SHP77 (cell line): ENCODE measurements around the gene NHSL2.
A peak's percentile ranks its signal among the peaks of the same experiment; 100 is the strongest.

Experiments
- DNase-seq, 2 experiments: peaks; one replicate each; lab custom pipeline; 2025; lab: John Stamatoyannopoulos, UW

Gene NHSL2

DNA sequence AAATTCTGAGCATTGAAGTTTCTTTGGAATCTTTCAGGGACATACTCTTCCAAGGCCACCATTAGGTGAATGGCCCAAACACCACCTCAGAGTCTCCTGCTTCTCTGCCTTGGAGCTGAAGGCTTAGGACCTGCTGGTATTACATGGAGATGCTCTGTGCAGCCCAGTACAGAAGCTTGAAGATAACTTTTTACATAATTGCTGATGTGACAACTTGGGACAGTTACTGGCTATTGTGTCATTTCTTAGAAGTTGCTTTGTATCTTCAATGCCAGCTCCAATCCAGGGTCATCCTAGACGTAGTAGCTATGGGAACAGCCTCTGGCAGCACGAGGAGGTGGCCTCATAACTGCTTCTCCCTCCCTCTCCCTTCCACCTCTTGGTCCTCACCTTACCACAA is 160.6 kb downstream of the NHSL2 start:
- DNase-seq: no peak

DNA sequence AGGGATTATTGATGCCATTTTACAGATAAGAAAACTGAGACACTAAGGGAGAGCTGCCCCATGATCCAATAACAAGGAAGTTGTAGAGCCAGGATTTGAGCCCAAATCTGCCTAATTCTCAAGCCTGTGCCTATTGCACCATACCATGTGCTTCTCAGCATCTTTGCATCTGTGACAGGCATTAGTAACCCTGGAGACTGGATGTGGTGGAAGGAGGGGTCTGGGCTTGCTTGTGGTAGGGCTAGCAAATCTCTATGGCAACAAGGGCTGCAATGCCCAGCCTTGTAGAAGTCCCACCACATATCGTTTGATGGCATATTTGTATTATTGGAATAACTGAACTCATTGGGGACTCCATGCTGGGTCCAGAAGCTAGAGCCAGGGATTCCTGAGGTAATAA is 163.0 kb downstream of the NHSL2 start:
- no peak for DNase-seq

DNA sequence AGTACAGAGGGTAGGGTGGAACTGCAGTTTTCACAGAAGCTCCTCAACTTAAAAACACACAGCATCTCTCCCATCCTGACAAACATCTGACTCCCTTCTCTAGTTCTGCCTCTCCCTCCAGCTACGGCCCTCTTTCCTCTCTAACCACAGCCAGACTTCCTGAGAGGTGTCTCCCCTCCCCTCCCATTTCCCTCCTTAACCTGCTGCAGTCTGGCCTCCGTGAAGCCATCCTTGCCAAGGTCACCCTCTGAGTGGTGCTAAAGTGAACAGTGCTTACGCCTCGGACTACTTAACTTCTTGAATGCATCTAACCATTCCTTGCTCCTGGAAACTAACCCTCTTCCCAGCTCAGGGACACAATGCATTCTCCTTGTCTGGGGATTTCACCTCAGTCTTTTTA is 167.8 kb downstream of the NHSL2 start:
- no peak for DNase-seq

DNA sequence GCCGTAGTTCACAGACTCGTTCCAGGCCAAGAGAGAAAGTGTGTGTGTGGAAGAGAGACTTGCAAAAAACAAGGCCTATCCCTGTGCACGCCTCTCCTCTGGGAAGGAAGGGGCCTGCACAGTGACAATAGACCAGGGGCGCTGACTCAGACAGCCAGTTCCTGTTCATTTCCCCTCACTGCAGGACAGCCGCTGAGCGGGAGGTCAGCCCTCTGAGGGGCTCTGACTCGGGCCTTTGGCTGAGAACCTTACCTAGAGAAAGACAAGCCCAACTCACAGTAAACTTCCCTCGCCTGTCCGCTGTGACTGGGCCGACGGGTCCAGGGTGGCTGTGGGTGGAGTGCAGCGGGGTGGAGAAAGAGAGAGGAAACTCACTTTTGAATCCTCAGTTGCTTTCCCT is 169.0 kb downstream of the NHSL2 start:
- DNase-seq: no peak

DNA sequence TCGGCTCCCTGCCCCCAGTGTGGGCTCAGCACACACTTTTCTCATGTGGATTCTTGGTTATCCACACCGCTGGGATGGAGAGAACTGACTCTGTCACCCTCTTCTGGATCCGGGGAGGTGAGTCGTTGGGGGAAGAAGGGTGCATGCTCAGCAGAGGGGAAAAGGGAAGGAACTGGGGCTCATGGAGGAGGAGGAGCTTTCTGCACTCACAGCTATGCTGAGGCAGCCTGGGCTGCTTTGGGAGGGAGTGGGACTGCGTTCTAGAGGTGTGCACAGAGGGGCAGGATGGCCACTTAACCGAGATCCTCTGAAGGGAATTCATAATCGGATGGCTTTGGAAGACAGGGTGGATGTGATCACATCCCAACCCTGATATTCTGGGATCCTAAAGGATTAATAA is 169.5 kb downstream of the NHSL2 start:
- DNase-seq: no peak

DNA sequence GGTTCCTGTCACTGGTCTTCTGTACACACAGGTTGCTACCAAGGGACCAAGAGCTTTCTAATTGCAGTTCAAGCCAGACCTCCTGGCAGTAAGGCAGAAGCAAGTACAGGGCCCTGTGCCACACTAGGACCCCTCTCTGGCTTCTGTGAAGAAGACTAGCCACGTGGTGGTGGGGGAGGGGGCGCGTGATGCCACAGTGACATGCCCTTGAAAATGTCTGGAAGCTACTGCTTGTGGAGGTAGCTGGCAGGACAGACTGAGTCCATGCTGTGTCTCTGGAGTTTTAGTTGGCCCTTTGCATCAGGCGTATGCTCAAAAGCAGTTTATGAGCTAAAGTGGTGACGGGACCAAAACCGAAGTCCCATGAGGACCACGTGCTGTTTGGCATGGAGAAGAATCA is 170.2 kb downstream of the NHSL2 start:
- DNase-seq: no peak

DNA sequence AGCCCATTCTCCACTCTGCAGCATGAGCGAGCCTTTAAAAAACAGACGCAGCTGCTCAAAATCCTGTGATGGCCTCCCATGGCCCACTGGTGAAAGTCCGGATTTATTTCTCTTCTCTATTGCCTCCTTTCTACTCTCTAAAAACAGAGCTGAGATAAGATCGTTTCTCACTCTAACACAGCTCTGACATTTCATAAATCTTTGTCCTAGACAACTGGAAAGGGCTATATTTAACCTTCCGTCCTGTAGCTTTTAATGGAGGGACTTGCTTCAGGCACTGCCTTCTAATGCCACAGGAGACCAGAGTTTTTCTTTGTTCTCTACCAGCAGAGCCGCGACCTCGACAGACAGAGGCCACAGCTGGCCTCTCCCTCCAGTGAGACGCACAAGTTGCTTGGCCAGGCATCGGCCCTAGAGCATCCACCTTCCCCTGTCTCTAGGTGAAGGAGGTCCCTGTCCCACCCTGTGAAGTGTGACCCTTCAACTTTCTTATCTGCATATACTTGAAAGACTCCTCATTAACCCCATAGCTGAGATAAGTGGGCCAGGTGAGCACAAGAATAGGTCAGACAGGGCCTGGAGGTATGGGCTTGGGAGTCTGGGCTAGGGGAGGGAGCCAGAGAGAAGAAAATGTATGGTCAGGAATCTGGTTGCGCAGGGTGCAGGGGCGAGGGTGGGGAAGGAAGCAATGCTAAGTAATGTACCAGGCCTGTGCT is 171.1 kb downstream of the NHSL2 start:
- DNase-seq: no peak

DNA sequence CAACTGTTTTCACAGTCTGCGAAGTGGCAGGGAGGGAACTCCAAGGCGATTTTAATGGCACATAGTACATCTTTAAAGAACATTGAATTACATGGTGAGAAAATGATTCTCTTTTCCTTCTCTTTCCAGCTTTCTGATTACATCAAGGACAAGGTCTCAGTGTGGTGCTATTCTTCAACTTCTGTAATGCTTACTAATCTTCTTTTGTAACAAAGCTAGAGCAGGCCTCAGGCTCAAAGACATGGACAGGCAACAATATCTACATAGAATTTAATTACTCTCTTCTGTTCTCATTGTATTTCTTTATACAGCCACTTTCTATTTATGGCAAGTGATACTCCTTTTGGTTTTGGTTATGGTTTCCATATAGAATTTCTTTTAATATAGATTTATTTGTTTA is 172.6 kb downstream of the NHSL2 start:
- DNase-seq: no peak

DNA sequence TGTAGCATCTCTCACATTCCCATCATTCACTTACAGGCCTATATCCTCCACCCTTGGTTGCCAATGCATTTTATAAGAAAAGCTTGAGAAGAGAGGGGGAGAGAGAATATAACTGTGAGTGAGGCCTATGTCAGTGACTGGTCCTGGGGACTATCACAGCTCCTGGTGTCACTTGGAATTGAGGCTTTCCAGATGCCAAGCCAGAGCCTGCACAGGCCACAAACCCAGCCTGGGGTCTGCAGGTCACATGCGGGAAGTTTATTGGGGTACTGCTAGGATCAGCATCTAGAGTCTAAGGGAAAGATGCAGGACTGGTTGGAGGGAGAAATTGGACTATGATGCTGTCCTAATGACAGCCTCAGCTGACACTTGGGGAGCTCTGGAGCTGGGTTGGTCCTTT is 173.5 kb downstream of the NHSL2 start:
- no peak for DNase-seq

DNA sequence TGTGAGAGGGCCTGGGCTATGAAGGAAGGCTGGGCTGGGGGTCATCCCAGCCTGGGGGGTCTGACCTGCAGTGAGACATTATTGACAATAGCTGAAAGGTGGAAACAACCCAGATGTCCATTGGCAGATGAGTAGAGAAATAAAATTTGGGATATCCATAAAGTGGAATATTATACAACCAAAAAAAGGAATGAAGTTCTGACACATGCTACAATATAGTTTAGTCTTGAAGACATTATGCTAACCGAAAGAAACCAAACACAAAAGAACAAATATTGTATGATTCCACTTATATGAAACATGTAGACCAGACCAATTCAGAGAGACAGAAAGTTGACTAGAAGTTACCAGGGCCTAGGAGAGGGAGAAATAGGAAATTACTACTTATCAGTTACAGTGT is 176.3 kb downstream of the NHSL2 start:
- DNase-seq: no peak

DNA sequence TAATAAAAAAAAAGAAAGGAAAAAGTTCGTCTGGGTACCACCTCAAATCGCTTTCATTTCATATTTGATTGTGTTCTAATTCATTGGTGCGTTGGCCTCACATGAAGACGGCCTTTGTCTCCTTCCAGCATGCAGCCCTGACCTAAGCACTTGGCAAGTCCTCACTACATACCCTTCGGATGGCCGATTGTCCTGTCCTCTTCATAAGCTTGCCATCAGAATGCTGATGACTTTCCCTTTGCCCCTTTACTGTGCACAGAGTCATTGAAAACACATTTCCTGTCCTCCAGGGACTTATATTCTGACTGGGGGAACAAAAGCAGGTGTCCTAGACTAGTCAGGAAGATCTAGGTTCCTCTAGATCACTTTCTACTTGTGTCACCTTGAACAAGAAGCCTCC is 178.1 kb downstream of the NHSL2 start:
- no peak for DNase-seq

DNA sequence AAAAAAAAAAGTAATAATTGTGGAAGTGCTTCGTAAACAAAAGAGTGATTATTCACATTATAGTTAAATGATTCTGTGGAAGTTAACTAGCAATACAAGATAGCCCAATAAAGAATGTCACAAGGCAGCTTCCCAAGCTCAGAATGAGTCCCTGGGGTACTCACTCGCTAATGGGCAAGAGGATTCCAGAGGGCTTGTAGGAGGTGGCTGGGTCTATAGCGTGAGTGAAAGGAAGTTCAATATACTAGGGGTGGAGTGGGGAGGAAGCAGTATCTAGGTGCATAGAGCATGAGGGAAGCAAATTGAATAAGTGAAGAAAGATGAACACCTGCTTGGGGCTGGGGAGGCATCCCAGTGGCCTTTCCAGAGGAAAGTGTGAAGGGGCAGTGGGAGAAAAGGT is 178.6 kb downstream of the NHSL2 start:
- no peak for DNase-seq

DNA sequence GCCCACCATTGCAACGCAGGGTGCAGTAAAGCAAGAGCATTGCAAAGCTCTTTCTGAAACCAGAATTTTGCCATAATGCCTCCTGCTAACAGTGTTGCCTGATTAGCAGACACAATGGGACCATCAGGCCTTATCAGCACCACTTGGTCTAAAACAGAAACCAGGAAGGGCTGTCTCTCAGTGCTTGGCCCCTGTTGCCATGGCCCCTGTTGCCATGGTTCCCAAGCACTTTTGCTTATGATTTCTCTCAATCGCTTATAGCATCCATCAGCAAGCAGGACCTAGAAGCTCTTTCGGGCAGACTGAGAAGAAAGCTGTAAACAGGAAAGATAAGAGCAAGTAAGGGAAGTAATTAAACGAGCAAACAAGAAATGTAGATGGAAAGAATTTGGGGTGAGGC is 184.2 kb downstream of the NHSL2 start:
- DNase-seq: no peak

DNA sequence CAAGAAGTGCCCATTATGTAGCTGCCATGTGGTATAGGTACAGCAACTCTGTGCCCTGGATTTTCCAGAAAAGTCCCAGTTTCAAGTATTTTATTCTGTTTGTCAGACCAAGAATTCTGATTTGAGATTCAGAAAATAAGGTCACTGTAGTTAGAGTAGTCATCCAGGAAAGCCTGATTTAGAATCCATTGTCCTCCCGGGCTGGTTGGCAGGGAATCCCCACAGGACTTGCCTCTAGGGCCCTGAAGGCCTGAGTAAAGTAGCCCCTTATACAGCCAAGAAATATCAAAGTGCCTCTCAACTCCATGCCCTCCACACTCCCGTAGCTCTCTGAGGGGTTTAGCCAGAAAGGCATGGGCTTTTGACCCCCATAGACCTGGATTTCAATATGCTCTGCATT is 184.7 kb downstream of the NHSL2 start:
- DNase-seq: no peak

DNA sequence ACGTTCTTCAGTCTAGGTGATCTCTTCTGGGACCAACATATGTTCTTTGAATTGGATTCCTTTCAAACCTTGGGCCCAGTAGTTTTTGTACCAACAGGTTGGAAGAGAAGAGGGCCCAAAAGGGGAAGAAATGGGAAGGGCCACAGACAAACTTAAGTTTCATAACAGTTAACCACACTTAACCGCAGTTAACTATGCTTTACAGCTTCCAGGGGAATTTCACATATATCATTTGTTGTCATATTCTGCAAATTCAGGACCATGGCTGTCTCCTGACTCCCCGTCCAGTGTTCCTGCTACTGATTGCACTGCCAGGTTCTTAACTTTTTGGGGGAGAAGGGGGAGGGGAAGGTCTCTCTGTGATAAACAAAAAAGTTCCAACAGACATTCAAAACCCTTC is 186.5 kb downstream of the NHSL2 start:
- DNase-seq: no peak

DNA sequence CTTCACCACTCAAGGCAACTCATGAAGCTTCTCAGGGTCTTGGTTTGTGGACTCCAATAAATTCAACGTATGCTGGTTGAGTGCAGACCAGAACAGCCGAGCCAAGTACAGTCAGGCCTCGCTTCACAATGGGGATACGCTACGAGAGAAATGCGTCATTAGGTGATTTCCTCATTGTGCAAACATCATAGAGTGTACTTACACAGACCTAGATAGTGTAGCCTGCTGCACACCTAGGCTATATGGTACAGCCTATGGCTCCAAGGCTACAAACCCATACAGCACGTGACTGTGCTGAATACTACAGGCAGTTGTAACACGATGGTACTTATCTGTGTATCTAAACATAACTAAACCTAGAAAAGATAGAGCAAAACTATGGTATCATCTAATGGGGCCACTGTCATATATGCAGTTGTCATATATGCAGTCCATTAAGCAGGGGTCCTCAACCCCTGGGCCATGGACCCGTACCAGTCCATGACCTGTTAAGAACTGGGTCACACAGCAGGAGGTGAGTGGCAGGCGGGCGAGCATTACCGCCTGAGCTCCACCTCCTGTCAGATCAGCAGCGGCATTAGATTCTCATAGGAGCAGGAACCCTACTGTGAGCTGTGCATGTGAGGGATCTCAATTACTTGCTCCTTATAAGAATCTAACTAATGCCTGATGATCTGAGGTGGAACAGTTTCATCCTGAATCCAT is 189.6 kb downstream of the NHSL2 start:
- DNase-seq: peak; percentile 15 to 16

DNA sequence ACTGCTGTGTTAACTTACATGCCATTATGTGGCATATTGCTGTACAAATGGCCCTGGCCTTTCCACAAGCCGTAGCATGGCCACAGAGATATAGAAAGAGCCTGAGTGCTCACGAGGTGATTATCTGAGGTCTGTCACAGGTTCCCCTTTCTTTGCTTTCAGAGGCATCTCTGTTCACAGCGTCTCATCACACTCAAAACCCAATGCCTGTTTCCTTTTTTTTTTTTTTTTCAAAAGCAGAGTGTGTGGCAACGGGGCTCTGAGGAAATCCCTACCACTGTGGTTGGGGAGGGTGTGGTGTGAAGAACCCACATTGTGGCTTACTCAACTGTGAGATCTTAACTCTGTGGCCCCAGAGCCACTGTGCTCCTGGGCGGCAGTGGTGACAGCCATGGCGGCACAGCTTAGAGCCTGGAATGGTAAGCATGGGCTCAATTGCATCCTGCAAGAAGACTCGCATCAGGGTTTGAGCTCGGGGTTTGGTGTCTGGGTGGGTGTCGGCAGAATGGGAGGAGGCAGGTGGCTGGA is 190.2 kb downstream of the NHSL2 start:
- DNase-seq: no peak

DNA sequence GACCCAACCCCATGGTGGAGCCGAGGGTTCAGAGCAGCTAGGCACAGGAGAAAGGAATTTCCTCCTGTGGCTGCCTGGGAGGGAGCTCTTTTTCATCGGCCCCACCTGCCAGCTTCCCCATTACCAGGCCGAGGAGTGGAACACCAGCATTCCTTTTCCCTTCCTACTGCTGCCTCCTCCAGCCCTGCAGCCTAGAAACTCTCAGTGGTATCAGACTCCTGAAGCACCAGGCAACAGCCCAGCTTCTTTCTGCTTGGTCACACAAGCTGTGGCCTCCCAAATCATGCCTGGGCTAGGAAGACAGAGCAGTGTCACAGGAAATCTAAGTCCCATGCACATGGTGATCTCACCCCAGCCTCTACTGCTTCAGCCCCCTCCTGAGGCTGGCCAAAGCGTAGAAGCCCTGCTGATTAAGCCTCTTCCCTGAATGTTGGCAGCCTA is 191.0 kb downstream of the NHSL2 start:
- DNase-seq: no peak

DNA sequence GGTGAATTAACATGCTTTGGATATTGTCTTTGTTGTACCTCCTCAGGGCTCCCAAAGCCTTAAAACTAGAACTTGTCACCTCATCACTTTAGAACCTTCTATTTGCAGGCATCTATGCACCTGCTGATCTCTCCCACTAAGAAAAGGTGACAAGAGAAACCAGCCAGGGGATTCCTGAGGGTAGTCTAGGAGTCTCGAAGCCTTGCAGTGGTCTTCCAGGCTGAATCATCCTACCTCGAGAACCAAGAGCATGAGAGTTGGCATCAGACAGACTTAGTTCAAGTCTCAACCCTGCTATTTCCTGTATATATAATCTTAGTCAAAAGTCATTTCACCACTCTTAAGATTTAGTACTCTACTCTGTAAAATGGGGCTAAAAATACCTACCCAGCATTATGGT is 191.5 kb downstream of the NHSL2 start:
- no peak for DNase-seq

DNA sequence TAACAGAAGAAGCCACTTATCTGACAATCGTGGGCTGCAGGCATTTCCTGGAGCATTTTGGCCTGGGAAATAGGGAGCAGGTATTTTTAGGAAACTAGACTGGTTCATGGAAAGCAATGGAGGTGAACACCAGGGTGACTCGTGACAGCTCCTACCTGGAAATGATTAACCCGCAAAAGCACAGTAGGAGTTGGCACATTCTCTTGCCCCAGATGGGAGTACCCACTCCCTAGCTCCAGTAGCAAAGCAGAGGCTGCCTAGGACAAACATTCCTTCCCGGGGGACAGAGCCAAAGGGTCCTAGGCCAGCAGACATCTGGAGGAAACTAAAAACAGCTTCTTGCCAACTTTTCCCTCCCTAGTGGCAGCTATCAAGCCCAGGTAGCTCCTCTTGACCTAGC is 192.1 kb downstream of the NHSL2 start:
- no peak for DNase-seq

DNA sequence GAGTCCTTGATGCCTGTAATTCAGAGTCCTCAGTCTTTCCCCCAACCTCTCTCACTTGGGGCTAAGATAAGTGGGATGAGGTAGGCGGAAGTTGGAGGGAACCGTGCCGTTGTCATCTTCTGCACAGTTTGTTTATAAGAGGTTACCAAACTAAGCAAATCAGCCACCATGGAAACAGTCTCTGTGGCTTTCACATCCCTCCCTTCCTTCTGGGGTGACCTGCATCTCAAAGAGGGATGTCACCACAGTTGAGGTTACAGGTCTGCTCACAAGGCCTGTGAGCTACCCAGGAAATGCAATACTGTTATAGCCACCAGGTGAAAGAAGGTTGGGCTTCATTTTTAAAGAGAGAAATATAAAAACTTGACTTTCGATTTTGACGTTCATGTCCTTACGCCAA is 194.8 kb downstream of the NHSL2 start:
- DNase-seq: no peak

DNA sequence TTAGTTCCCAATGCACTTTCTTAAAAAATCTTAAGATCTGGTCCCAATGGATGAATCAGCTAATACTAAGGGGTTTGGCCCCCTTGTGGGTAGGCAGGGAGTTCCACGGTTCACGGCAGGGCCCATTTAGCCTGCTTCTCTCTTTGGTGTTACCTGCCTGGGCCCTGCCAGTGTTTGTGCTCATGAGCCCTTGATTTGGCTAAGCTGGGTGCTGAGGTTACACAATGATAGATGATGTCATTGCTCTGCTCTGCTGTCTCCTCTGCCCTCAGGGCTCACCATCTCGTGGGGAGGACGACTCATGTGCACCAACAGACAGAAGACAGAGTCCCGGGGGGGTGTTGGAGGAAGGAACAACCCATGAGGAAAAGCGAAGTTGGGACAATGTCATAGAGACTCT is 196.7 kb downstream of the NHSL2 start:
- no peak for DNase-seq

DNA sequence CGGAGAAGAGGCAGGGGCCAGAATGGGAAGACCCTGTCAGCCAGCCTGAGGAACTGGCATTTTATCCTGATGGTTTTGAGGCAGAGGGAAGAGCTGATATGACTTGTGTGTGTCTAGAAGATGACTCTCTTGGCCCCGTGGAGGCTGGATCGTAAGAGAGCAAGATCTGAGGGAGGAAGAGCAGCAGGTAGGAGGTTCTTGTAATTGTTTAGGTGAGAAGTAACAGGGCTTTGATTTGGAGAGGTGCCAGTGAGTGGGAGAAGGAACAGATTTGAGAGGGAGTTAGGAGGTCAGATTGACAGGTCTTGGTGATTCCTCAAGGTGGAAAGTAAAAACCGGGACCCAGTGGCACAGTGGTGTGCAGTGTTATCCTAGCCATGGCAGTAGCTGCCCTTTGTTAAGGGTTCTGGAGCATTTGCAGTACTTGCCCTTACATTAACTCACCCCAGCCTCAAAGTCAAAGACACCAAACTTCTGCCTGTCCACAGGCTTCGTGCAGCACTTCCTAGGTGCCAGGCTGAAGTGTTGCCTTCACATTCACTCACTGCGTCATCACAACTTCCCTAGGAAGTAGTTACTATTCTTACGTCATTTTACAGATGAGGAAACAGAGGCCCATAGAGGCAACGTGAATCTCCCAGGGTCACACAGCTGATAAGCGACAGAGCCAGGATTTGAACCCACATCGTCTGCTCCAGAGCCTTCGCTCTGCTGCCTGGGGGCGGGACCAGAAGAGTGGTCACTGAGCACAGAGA is 197.4 kb downstream of the NHSL2 start:
- no peak for DNase-seq
